Fibroblast of gingiva (primary cell): ENCODE measurements around the gene COL24A1.
"Not testable (repeated sequence)": the region's sequence is repeated elsewhere in the genome, so short reads cannot be mapped to it uniquely, and the experiment has no call there.

Source experiments
- DNase-seq: peaks from one replicate; pipeline ENCODE4 v3.0.0-alpha.2; 2011; ENCODE audit warnings: low read depth

Gene COL24A1

GRCh38 chr1:85984636-85985035 is 171.9 kb downstream of the COL24A1 start:
- no peak for DNase-seq

GRCh38 chr1:85983316-85983715 is 173.3 kb downstream of the COL24A1 start:
- no peak for DNase-seq

- no peak for DNase-seq
Measured at GRCh38 chr1:85976516-85977205, 179.9 kb downstream of the COL24A1 start.

GRCh38 chr1:85975912-85976371 is 180.6 kb downstream of the COL24A1 start:
- DNase-seq: no peak

GRCh38 chr1:85962457-85962856 is 194.1 kb downstream of the COL24A1 start:
- DNase-seq: no peak

GRCh38 chr1:85957760-85958159 is 198.8 kb downstream of the COL24A1 start:
- DNase-seq: no peak

GRCh38 chr1:85955218-85955617 is 201.4 kb downstream of the COL24A1 start:
- DNase-seq: not testable (repeated sequence)

GRCh38 chr1:85952460-85952859 is 204.1 kb downstream of the COL24A1 start:
- DNase-seq: no peak

- DNase-seq: no peak
Measured at GRCh38 chr1:85947186-85947585, 209.4 kb downstream of the COL24A1 start.

GRCh38 chr1:85943945-85944344 is 212.6 kb downstream of the COL24A1 start:
- DNase-seq: no peak

GRCh38 chr1:85943526-85943925 is 213.0 kb downstream of the COL24A1 start:
- no peak for DNase-seq

- DNase-seq: peak; percentile 68
Measured at GRCh38 chr1:85940656-85941306, 215.8 kb downstream of the COL24A1 start.

GRCh38 chr1:85938829-85939228 is 217.7 kb downstream of the COL24A1 start:
- DNase-seq: no peak

- DNase-seq: peak; percentile 39
Measured at GRCh38 chr1:85936470-85936869, 220.1 kb downstream of the COL24A1 start.

- no peak for DNase-seq
Measured at GRCh38 chr1:85936057-85936456, 220.5 kb downstream of the COL24A1 start.

GRCh38 chr1:85935234-85935633 is 221.3 kb downstream of the COL24A1 start:
- peak; percentile 56 for DNase-seq

GRCh38 chr1:85934516-85934915 is 222.1 kb downstream of the COL24A1 start:
- peak; percentile 66 for DNase-seq

- peak; percentile 72 for DNase-seq
Measured at GRCh38 chr1:85933961-85934360, 222.6 kb downstream of the COL24A1 start.

GRCh38 chr1:85911742-85912141 is 244.8 kb downstream of the COL24A1 start:
- no peak for DNase-seq

- DNase-seq: no peak
Measured at GRCh38 chr1:85900921-85901320, 255.7 kb downstream of the COL24A1 start.

GRCh38 chr1:85898861-85899260 is 257.7 kb downstream of the COL24A1 start:
- DNase-seq: no peak

GRCh38 chr1:85894651-85895050 is 261.9 kb downstream of the COL24A1 start:
- DNase-seq: peak; percentile 38

- DNase-seq: no peak
Measured at GRCh38 chr1:85892366-85892765, 264.2 kb downstream of the COL24A1 start.

- DNase-seq: no peak
Measured at GRCh38 chr1:85889870-85890269, 266.7 kb downstream of the COL24A1 start.
